Mucosa of gallbladder (tissue), 1 donor: ENCODE measurements around the gene PRKCB. TPM values are rescaled to one million over a fixed set of nuclear protein-coding genes. Genes with fewer than 3 reads are reported as not detected.
"Not testable (repeated sequence)": the region's sequence is repeated elsewhere in the genome, so short reads cannot be mapped to it uniquely, and the experiment has no call there.

Experiments
- DNase-seq: peaks from one replicate; pipeline ENCODE4 v3.0.0-alpha.2; 2020; ENCODE audit warnings: low spot score
- total RNA-seq: library from RNA; stranded (reverse); gene quantifications from one replicate; pipeline ENCODE4 v1.2.1, GENCODE V29; 2021
- donor health status: DM: no; HTN: no; CAD: no.

The PRKCB gene
- total RNA-seq, 1 donor from 2014 or later, result 9.6 TPM

- DNase-seq, result no peak
Observed at GRCh38 chr16:24005577-24005976, 169.8 kb downstream of the PRKCB start.

- DNase-seq, result no peak
Observed at GRCh38 chr16:24007391-24007790, 171.6 kb downstream of the PRKCB start.

- DNase-seq, result no peak
Observed at GRCh38 chr16:24007934-24008333, 172.2 kb downstream of the PRKCB start.

GRCh38 chr16:24009098-24009497, 173.3 kb downstream of the PRKCB start:
- DNase-seq, result no peak

- no peak for DNase-seq
Observed at GRCh38 chr16:24009955-24010354, 174.2 kb downstream of the PRKCB start.

GRCh38 chr16:24010440-24011089, 174.8 kb downstream of the PRKCB start:
- DNase-seq, result peak; percentile 78

GRCh38 chr16:24011237-24011636, 175.5 kb downstream of the PRKCB start:
- no peak for DNase-seq

GRCh38 chr16:24013054-24013636, 177.4 kb downstream of the PRKCB start:
- no peak for DNase-seq

GRCh38 chr16:24013864-24014645, 178.3 kb downstream of the PRKCB start:
- DNase-seq, result no peak

- DNase-seq, result not testable (repeated sequence)
Observed at GRCh38 chr16:24014955-24015354, 179.2 kb downstream of the PRKCB start.

GRCh38 chr16:24015923-24016322, 180.1 kb downstream of the PRKCB start:
- no peak for DNase-seq

- no peak for DNase-seq
Observed at GRCh38 chr16:24018485-24018884, 182.7 kb downstream of the PRKCB start.

GRCh38 chr16:24022797-24023196, 187.0 kb downstream of the PRKCB start:
- DNase-seq, result no peak

GRCh38 chr16:24023621-24024020, 187.8 kb downstream of the PRKCB start:
- no peak for DNase-seq

- no peak for DNase-seq
Observed at GRCh38 chr16:24024971-24025370, 189.2 kb downstream of the PRKCB start.

- no peak for DNase-seq
Observed at GRCh38 chr16:24027466-24027865, 191.7 kb downstream of the PRKCB start.

GRCh38 chr16:24029841-24030240, 194.1 kb downstream of the PRKCB start:
- DNase-seq, result not testable (repeated sequence)

- DNase-seq, result no peak
Observed at GRCh38 chr16:24035127-24035842, 199.5 kb downstream of the PRKCB start.

GRCh38 chr16:24036038-24036543, 200.3 kb downstream of the PRKCB start:
- no peak for DNase-seq

- DNase-seq, result peak; percentile 48
Observed at GRCh38 chr16:24036614-24037013, 200.8 kb downstream of the PRKCB start.

GRCh38 chr16:24037335-24037734, 201.6 kb downstream of the PRKCB start:
- no peak for DNase-seq
